Esophagus (tissue), 2 donors: ENCODE data around the gene KIAA1958. TPM values are rescaled to one million over a fixed set of nuclear protein-coding genes. Genes with fewer than 3 reads are reported as not detected.

Source experiments
- H3K27ac ChIP-seq, 2 donors: one replicate each; pipeline ENCODE4 v1.5.1; 2013; ENCODE audit warnings: low read depth in 2 of 2, mild to moderate bottlenecking in 2 of 2, inconsistent platforms in 1 of 2, low read length in 1 of 2, moderate library complexity in 1 of 2
- H3K27me3 ChIP-seq, 2 donors: one replicate each; pipeline ENCODE4 v1.6.1; 2013; ENCODE audit warnings: low read length in 2 of 2, control low read depth in 1 of 2, mild to moderate bottlenecking in 1 of 2; ENCODE audit not compliant: insufficient read depth in 2 of 2, control insufficient read depth in 1 of 2
- H3K36me3 ChIP-seq, 2 donors: one replicate each; pipeline ENCODE4 v1.6.1; 2013; ENCODE audit warnings: low read length in 1 of 2; ENCODE audit not compliant: control insufficient read depth in 2 of 2, insufficient read depth in 2 of 2
- H3K4me1 ChIP-seq, 2 donors: one replicate each; pipeline ENCODE4 v1.6.1; 2013; ENCODE audit warnings: low read length in 1 of 2; ENCODE audit not compliant: control insufficient read depth in 2 of 2, insufficient read depth in 2 of 2
- H3K4me3 ChIP-seq, 2 donors: one replicate each; pipeline ENCODE4 v1.5.1; 2013; ENCODE audit warnings: low read length in 2 of 2, mild to moderate bottlenecking in 2 of 2, low read depth in 1 of 2, moderate library complexity in 1 of 2
- H3K9me3 ChIP-seq, 2 donors: one replicate each; pipeline ENCODE4 v1.6.1; 2013; ENCODE audit warnings: mild to moderate bottlenecking in 2 of 2, low read depth in 1 of 2, low read length in 1 of 2, moderate library complexity in 1 of 2; ENCODE audit not compliant: control insufficient read depth in 2 of 2, insufficient read depth in 1 of 2
- WGBS, 2 donors: extraction: QIAGEN DNeasy Blood & Tissue Kit; methylation state at CpG; one replicate each; pipeline ENCODE4 v1.1.7; 2013; 5-methylcytosine and 5-hydroxymethylcytosine counted together
- polyA plus RNA-seq, 2 donors: library from polyadenylated mRNA; stranded (reverse); fragments of 200-250 nt; gene quantifications; one replicate each; pipeline ENCODE4 v1.2.3, GENCODE V29; 2013
- donor health status: healthy with polysubstance abuse.
- donor health status: Bipolar disorder and iron deficiency.

Gene KIAA1958
- polyA plus RNA-seq, 2 donors: 0.71 to 0.81 TPM

- WGBS, 2 donors: 62 to 71% methylated on average over 6 of the region's 6 CpGs
- Histone ChIP-seq H3K4me1 (no peaks in the 10 kb centered on the region), H3K36me3 (no peaks in the 10 kb centered on the region), H3K27ac (peak overlapping the region in 1 of 2 donors; percentile 29), H3K27me3 (no peaks in the 10 kb centered on the region), H3K9me3 (no peaks in the 10 kb centered on the region), H3K4me3 (no peak overlapping the region)
Measured at GRCh38 chr9:112629671-112630485, 143.3 kb downstream of the KIAA1958 start.

- WGBS, 2 donors: 84 to 85% methylated on average over 3 of the region's 3 CpGs
- H3K36me3 ChIP-seq: no peaks in the 10 kb centered on the region
- H3K9me3 ChIP-seq: no peaks in the 10 kb centered on the region
- H3K27ac ChIP-seq: no peak overlapping the region
- H3K27me3 ChIP-seq: no peaks in the 10 kb centered on the region
- no peak overlapping the region for H3K4me3 ChIP-seq
- H3K4me1 ChIP-seq: no peaks in the 10 kb centered on the region
Measured at GRCh38 chr9:112631313-112632070, 144.9 kb downstream of the KIAA1958 start.

- H3K4me3 ChIP-seq: no peak overlapping the region
- no peaks in the 10 kb centered on the region for H3K36me3 ChIP-seq
- WGBS, 2 donors: 98% methylated on average over 4 of the region's 4 CpGs
- H3K9me3 ChIP-seq: peaks cover 4 to 6% of the 10 kb centered on the region in 2 donors
- H3K27me3 ChIP-seq: no peaks in the 10 kb centered on the region
- no peak overlapping the region for H3K27ac ChIP-seq
- H3K4me1 ChIP-seq: no peaks in the 10 kb centered on the region
Measured at GRCh38 chr9:112640311-112640710, 153.7 kb downstream of the KIAA1958 start.

GRCh38 chr9:112642126-112642525 is 155.5 kb downstream of the KIAA1958 start:
- 91 to 93% methylated on average over 3 of the region's 3 CpGs for WGBS, 2 donors
- H3K27ac ChIP-seq: no peak overlapping the region
- peaks cover 4 to 6% of the 10 kb centered on the region in 2 donors for H3K9me3 ChIP-seq
- H3K36me3 ChIP-seq: peaks cover 0 to 2% of the 10 kb centered on the region in 2 donors
- H3K4me1 ChIP-seq: peaks cover 0 to 3% of the 10 kb centered on the region in 2 donors
- H3K4me3 ChIP-seq: no peak overlapping the region
- H3K27me3 ChIP-seq: no peaks in the 10 kb centered on the region

GRCh38 chr9:112647596-112647995 is 161.0 kb downstream of the KIAA1958 start:
- Histone ChIP-seq H3K4me3 (no peak overlapping the region), H3K27ac (no peak overlapping the region), H3K27me3 (no peaks in the 10 kb centered on the region), H3K9me3 (peaks cover 0 to 4% of the 10 kb centered on the region in 2 donors), H3K4me1 (peaks cover 0 to 3% of the 10 kb centered on the region in 2 donors), H3K36me3 (peaks cover 0 to 2% of the 10 kb centered on the region in 2 donors)
- 93 to 97% methylated on average over 3 of the region's 3 CpGs for WGBS, 2 donors

GRCh38 chr9:112648624-112649023 is 162.0 kb downstream of the KIAA1958 start:
- H3K27me3 ChIP-seq: no peaks in the 10 kb centered on the region
- H3K9me3 ChIP-seq: peaks cover 0 to 4% of the 10 kb centered on the region in 2 donors
- H3K4me3 ChIP-seq: no peak overlapping the region
- WGBS, 2 donors: 92 to 93% methylated on average over 1 of the region's 1 CpG
- peaks cover 0 to 2% of the 10 kb centered on the region in 2 donors for H3K36me3 ChIP-seq
- H3K4me1 ChIP-seq: peaks cover 0 to 3% of the 10 kb centered on the region in 2 donors
- no peak overlapping the region for H3K27ac ChIP-seq

GRCh38 chr9:112654282-112654681 is 167.7 kb downstream of the KIAA1958 start:
- H3K4me1 ChIP-seq: no peaks in the 10 kb centered on the region
- WGBS, 2 donors: 90 to 95% methylated on average over 5 of the region's 5 CpGs

GRCh38 chr9:112655668-112656067 is 169.0 kb downstream of the KIAA1958 start:
- 74 to 80% methylated on average over 3 of the region's 3 CpGs for WGBS, 2 donors
- Histone ChIP-seq H3K9me3 (no peaks in the 10 kb centered on the region), H3K27me3 (no peaks in the 10 kb centered on the region), H3K4me1 (no peaks in the 10 kb centered on the region), H3K27ac (no peak overlapping the region), H3K4me3 (no peak overlapping the region), H3K36me3 (peaks cover 0 to 8% of the 10 kb centered on the region in 2 donors)

More at GRCh38 chr9:112654282-112654681, 167.7 kb downstream of the KIAA1958 start:
- H3K36me3 ChIP-seq: peaks cover 0 to under 1% of the 10 kb centered on the region in 2 donors
- no peak overlapping the region for H3K4me3 ChIP-seq
- no peaks in the 10 kb centered on the region for H3K27me3 ChIP-seq
- H3K27ac ChIP-seq: no peak overlapping the region
- no peaks in the 10 kb centered on the region for H3K9me3 ChIP-seq

GRCh38 chr9:112659906-112660305 is 173.3 kb downstream of the KIAA1958 start:
- H3K36me3 ChIP-seq: peaks cover 0 to 8% of the 10 kb centered on the region in 2 donors
- no peaks in the 10 kb centered on the region for H3K4me1 ChIP-seq
- no peaks in the 10 kb centered on the region for H3K27me3 ChIP-seq
- no peak overlapping the region for H3K4me3 ChIP-seq
- H3K27ac ChIP-seq: no peak overlapping the region
- H3K9me3 ChIP-seq: no peaks in the 10 kb centered on the region
- 96 to 97% methylated on average over 12 of the region's 12 CpGs for WGBS, 2 donors
